Daoy (cell line): ENCODE data around the gene DSCAM. TPM values are rescaled to one million over a fixed set of nuclear protein-coding genes. Genes with fewer than 3 reads are reported as not detected.

Experiments used
- DNase-seq: peaks from one replicate; pipeline ENCODE4 v3.0.0-alpha.2; 2015; ENCODE audit warnings: low read depth
- total RNA-seq: library from RNA; depleted of rRNA; stranded (reverse); fragments of >200 nt; shearing (Covaris generic); gene quantifications from 2 replicates; pipeline ENCODE4 v1.2.3, GENCODE V29; 2014

The DSCAM gene
- total RNA-seq, 1 experiment from 2014 or later, result 0.63 TPM

GRCh38 chr21:40615505-40616376 lies 231.2 kb downstream of the DSCAM start:
- peak; percentile 52 for DNase-seq

DNA sequence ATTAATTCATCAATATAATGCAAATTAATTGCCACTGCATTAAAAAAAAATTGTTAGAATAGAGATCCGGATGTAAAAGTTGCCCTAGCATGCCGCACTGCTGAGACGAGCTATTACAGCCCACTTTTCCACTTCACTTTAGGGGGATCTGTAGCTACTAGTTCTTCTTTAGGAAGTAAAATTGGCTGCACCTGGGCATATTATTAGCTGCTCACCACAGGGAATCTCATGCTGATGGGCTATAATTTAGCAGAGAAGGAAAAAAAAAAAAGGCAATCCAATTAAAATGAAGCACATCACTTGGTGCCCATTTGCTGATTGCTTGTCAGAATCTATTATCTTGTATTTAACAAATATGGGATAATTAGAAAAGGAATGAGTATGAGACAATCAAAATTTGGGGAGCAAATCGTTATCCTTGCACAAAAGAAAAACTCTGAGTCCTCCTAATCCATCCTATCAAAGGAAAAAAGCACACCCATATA lies 233.4 kb downstream of the DSCAM start:
- no peak for DNase-seq

DNA sequence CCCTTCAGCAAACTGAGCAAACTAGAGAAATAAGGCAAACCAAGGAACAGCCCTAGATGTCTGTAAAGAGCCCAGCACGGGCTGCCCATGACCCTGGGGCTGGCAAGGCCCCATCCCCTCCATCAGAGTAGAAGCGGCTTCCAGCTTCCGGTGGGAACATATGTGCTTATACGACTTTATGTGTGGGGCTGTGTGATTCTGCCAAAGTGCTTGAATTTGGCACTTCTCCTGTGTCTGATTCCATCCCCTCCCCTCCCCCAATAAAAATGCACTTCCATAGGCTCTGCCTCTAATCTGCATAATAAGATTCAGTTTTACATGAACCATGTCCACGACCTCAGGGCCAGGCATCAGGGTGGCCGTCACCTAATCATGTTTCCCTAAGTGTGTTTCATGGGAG lies 236.6 kb downstream of the DSCAM start:
- DNase-seq, result no peak

DNA sequence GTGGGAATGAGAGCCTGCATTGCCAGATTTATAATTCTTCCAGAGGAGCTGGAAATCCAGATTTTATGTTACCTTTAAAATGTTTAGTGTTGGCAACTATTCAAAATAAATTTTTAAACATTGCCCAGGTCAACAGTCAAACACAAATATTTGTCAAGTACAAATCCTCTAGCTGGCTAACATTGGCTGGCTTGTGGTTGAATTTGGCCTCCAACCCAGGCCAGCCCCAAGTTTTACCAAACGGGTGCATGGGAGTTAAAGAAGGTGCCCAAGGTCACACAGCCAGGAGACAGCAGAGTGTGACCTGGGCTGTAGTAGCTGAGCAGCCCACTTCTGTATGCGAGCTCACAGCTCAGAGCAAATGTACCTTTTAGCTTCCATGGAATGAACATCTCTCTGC lies 240.6 kb downstream of the DSCAM start:
- no peak for DNase-seq

GRCh38 chr21:40605094-40605493 lies 241.9 kb downstream of the DSCAM start:
- no peak for DNase-seq

GRCh38 chr21:40603774-40604173 lies 243.2 kb downstream of the DSCAM start:
- DNase-seq, result no peak

GRCh38 chr21:40602080-40602479 lies 244.9 kb downstream of the DSCAM start:
- DNase-seq, result no peak

- peak; percentile 48 for DNase-seq
Measured at GRCh38 chr21:40595806-40596205, 251.2 kb downstream of the DSCAM start.

- peak; percentile 25 for DNase-seq
Measured at GRCh38 chr21:40587736-40588346, 259.1 kb downstream of the DSCAM start.

GRCh38 chr21:40586575-40586974 lies 260.4 kb downstream of the DSCAM start:
- no peak for DNase-seq

GRCh38 chr21:40577285-40578043 lies 269.5 kb downstream of the DSCAM start:
- no peak for DNase-seq

GRCh38 chr21:40575976-40576375 lies 271.0 kb downstream of the DSCAM start:
- no peak for DNase-seq

DNA sequence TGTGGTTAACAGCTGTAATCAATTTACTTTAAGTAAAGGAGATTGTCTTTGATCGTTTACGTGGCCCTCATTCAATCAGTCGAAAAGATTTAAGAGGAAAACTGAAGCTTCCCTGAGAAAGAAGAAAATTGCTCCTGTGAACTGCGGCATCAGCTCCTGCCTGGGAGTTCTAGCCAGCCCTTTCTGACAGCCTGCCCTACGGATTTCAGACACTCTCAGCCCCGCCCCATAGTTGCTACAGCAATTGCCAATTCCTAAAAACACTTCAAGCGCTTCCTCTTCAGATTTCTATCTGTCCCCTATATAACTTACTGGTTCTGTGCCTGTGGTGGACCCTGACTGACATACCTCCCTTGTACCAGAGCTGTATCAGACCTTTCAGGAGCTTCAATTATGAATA lies 277.6 kb downstream of the DSCAM start:
- no peak for DNase-seq

GRCh38 chr21:40568807-40569206 lies 278.2 kb downstream of the DSCAM start:
- no peak for DNase-seq

DNA sequence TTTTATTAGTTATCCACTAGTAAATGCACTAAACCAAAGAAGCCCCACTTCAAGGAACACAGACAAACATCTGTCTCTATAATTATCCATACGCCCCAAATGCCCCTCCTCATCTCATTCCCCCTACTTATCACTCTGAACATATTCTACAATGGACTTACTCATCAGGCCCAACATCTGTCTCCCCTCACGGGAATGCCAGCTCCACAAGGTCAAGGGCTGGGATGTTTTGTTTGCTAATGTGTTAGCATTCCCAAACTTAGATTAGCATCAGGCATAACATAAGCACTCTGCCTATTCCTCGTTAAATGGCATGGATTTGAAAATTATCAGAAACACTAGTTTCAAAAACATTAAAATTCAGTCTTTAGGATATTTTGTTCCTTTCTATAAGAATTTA lies 279.5 kb downstream of the DSCAM start:
- DNase-seq, result peak; percentile 26

DNA sequence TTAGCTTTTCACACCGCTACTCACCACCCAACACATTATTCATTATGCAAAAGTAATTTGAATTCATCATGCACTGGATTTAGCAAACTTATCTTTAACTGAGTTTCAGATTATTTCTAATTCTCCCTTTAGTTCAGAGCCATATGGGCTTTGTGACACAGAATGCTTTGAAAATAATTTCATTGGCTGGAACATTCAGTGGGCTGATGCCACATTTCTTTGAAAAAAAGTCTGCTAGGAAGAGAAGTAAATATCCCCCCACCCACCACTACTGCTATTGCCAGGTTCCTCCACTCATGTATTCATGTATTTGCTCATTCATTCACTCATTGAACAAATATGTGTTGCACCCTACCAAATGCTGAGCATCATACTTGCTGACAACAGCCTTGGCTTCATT lies 280.5 kb downstream of the DSCAM start:
- DNase-seq, result no peak

DNA sequence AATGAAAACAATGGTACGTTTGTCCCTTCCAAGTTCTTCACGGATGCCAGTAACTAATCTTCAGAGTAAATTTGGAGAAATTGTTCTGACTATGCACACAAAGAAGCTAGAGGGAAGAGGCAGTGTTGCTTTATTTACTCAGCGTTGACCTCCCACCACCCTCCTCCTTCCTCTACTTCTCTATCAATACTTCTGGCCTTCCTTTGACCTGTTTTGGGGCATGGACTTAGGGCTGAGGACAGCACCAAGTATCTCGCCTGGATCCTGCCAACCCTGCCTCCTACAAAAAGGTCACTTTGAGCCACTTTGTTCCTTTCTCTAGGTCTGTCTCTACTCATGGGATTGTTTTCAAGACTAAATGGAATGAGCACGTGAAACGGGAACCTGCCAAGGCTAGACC lies 282.6 kb downstream of the DSCAM start:
- no peak for DNase-seq

DNA sequence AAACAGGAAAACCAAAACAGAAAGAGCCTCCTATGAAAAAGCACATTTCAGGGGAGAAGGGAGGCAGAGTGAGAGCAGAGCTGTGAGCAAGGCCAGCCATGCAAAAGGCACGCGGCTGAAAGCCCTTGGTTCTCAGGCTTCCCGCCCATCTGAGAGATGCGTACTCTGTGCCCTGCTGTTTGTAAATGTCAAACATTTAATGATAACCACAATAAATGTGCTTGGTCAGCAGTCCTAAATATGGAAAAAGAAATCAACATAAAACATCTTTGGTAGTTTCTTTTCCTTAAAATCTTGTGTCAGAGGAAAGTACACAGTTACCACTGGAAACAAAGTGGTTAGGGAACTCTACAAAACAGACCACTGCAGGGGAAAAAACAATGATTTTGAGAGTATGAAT lies 283.1 kb downstream of the DSCAM start:
- peak; percentile 17 for DNase-seq

GRCh38 chr21:40562242-40563002 lies 284.5 kb downstream of the DSCAM start:
- DNase-seq, result no peak

- DNase-seq, result no peak
Measured at GRCh38 chr21:40556442-40556968, 290.5 kb downstream of the DSCAM start.

DNA sequence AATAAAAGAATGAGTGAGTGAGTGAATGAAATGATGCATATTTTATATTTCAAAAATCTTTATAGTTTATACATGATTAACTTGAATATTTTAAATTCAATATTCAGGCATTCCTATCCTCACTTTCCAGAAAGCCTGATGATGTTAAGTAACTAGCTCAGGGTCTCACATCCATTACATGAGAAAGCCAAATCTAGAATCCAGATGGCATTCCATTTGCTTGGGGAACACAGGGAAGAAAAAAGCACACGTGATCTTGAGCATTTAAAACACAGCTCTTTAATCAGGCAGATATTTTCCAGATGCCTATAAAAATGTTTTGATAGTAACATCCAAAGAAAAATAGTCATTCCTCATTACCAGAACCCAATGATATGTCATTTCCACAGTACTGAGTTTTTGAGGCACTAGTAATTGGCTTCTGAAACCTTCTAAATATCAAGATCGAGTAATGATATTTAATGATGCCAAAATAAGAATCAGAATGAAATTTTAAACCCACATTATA lies 291.9 kb downstream of the DSCAM start:
- DNase-seq, result no peak
